K562 (cell line): ENCODE measurements around the gene TMEM132D.

Experiments
- FOXJ3 ChIP-seq: sonication (generic); formaldehyde crosslinking; IDR thresholded peaks from 2 replicates; pipeline ENCODE4 v1.4.0; 2020; ENCODE audit warnings: mild to moderate bottlenecking, missing genetic modification reagents
- HDAC2 ChIP-seq: fragments of 450-650 bp; IDR thresholded peaks from 2 replicates; pipeline ENCODE4 v1.6.1; 2016; ENCODE audit warnings: mild to moderate bottlenecking
- MEF2D ChIP-seq: conservative IDR thresholded peaks from 2 replicates; pipeline ENCODE4 v1.6.1; 2016; ENCODE audit warnings: low read depth, missing genetic modification characterization, missing compliant biosample characterization
- ZNF318 ChIP-seq, 2 experiments: fragments of 450-650 bp; IDR thresholded peaks; 2 replicates each; pipeline ENCODE4 v1.6.1; 2016; ENCODE audit warnings: mild to moderate bottlenecking in 2 of 2, borderline replicate concordance in 1 of 2, low read depth in 1 of 2, moderate library complexity in 1 of 2

- TF ChIP-seq FOXJ3 (CRISPR knock-in tag) (no peak), HDAC2 (no peak), ZNF318 (IDR thresholded peaks at IDR 0.05; ENCODE audit: borderline replicate concordance in 1 of 2, low read depth in 1 of 2) (no peak), MEF2D (tag) (no peak)
Measured at GRCh38 chr12:129428240-129428936, 475.4 kb downstream of the TMEM132D start.
